ENCODE data around the gene BTBD2. TPM values are rescaled to one million over a fixed set of nuclear protein-coding genes. Genes with fewer than 3 reads are reported as not detected.

Gene BTBD2
- total and polyA plus RNA-seq, 2 of the 8 experiments (the other 6 are each of a cell fraction or from before 2014, with no cell fraction given): 91.7 to 92.3 TPM

DNA sequence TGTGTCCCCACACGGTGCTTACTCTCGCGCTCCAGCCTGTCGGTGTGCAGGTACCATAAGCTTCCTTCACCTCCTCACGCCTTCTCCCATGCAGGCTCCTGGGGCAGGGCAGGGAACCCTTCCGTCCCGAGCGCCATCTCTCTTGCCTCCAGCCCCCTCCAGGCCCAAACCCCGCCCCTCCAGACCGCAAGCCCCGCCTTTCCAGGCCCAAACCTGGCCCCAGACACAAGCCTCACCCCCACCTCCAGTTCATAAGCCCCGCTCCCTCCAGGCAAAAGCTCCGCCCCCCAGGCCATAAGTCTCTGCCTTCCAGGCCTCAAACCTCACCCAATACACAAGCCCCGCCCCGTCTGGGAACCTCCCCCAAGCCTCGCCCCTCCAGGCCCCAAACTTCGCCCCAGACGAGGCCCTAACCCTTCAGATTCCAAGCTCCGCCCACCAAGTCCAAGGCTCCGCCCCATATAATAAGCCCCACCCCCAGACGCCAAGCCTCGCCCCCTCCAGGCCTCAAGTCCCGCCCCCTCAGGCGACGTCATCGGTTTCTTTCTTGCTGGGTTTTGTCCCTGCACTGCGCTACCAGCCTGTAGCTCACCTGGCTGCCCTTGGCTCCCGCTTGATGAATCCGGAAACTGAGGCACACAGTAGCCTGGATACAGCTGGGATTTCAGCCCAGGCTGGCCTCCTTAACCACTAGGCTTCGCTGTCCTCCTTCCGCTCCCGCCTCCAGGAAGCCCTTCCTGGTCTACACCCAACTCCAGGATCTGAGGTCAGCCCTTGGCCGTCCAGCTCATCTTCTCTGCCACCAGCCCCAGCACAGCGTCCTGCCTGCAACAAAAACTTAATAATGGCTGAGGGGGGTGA is 19.4 kb upstream of the BTBD2 start (continued):
- TF ChIP-seq SIN3A (conservative IDR thresholded peaks at IDR 0.05 in 1 of 2, IDR thresholded peaks at IDR 0.05 in 1 of 2; ENCODE audit: low read depth in 1 of 2, low read length in 2 of 2): no peak
- no peak for TF ChIP-seq HDAC2 (IDR thresholded peaks at IDR 0.05; ENCODE audit: borderline replicate concordance in 1 of 2, low read depth in 2 of 2, low read length in 2 of 2)
- TF ChIP-seq RXRA (IDR thresholded peaks at IDR 0.05; ENCODE audit: insufficient read depth, low read depth, low read length): no peak
- no peak for TF ChIP-seq USF2 (IDR thresholded peaks at IDR 0.05; ENCODE audit: low read length)
- no peak for TF ChIP-seq ATF3 (IDR thresholded peaks at IDR 0.05; ENCODE audit: insufficient read depth, low read depth, low read length)
- TF ChIP-seq CHD2 (IDR thresholded peaks at IDR 0.05; ENCODE audit: low read length): peak; percentile 47; the same call in 1 of the 2 replicates
- no peak for TF ChIP-seq CBX8 (IDR thresholded peaks at IDR 0.05; ENCODE audit: borderline replicate concordance, low read depth, low read length)
- peak; percentile 84 for TF ChIP-seq SP4 (IDR thresholded peaks at IDR 0.05; ENCODE audit: low read length)
- TF ChIP-seq SP2 (IDR thresholded peaks at IDR 0.05; ENCODE audit: low read length): no peak
- TF ChIP-seq EGR1 (IDR thresholded peaks at IDR 0.05; ENCODE audit: borderline replicate concordance, low read depth, low read length): no peak
- TF ChIP-seq ASH2L (IDR thresholded peaks at IDR 0.05; ENCODE audit: low read length): no peak
- TF ChIP-seq SRF (IDR thresholded peaks at IDR 0.05; ENCODE audit: low read depth, low read length): no peak
- TF ChIP-seq CREB1 (IDR thresholded peaks at IDR 0.05): peak; percentile 61
- no peak for TF ChIP-seq KDM1A (IDR thresholded peaks at IDR 0.05; ENCODE audit: borderline replicate concordance, low read length)
- no peak for TF ChIP-seq GTF2F1 (IDR thresholded peaks at IDR 0.05; ENCODE audit: borderline replicate concordance, low read depth, low read length)
- no peak for TF ChIP-seq CBX5 (IDR thresholded peaks at IDR 0.05; ENCODE audit: low read depth, low read length)
- TF ChIP-seq MAX (IDR thresholded peaks at IDR 0.05): peak; percentile 12; the same call in 1 of the 2 replicates
- TF ChIP-seq YY1 (IDR thresholded peaks at IDR 0.05; ENCODE audit: low read depth, low read length): no peak
- TF ChIP-seq EP300 (IDR thresholded peaks at IDR 0.05; ENCODE audit: borderline replicate concordance in 1 of 2, low read depth in 2 of 2, low read length in 2 of 2): no peak
- TF ChIP-seq GABPA (IDR thresholded peaks at IDR 0.05; ENCODE audit: borderline replicate concordance, insufficient read depth, low read length): no peak
- TF ChIP-seq JUND (IDR thresholded peaks at IDR 0.05; ENCODE audit: low read length): 0 out of 2 replicates have a peak, but pooled peaks have one; percentile 10
- TF ChIP-seq HDAC6 (IDR thresholded peaks at IDR 0.05; ENCODE audit: low read depth, low read length): no peak
